HG02571 (cell line): ENCODE data around the gene CSNK1A1.
"Not testable (repeated sequence)": the region's sequence is repeated elsewhere in the genome, so short reads cannot be mapped to it uniquely, and the experiment has no call there.

ENCODE experiments used
- ATAC-seq: cut with Tn5 transposase; IDR thresholded peaks from one replicate; pipeline ENCODE4 v1.9.1; 2021; ENCODE audit warnings: mild to moderate bottlenecking, moderate library complexity; ENCODE audit not compliant: unreplicated experiment

Gene CSNK1A1

DNA sequence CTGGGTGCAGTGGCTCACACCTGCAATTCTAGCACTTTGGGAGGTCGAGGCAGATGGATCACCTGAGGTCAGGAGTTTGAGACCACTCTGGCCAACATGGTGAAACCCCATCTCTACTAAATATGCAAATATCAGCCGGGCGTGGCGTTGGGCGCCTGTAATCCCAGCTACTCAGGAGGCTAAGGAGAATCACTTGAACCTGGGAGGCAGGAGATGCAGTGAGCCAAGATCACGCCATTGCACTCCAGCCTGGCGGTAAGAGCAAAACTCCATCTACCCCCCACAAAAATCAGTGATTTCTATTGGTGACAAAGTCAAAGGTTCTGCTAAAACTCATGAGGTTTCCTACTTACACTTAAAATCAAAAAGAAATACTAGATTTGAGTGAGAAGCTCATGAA lies 18.8 kb downstream of the CSNK1A1 start:
- no peak for ATAC-seq

DNA sequence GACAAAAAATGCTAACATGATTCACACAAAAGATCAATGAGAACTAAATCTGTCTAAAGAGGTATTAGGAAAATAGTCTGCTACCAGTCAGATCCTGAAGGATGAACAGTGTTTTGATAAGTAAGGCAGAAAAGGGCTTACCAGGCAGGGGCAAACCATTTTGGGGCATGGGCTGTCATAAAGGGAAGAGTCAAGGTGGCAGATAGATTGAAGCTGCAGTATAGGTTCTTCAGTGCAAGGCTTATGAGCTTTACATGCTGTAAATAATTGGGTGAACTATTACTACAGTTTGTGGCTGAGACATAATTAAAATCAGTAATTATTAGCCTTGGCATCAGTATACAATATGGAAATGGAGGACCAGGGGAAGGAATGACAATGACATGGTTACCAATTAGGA lies 21.8 kb downstream of the CSNK1A1 start:
- ATAC-seq, result no peak

DNA sequence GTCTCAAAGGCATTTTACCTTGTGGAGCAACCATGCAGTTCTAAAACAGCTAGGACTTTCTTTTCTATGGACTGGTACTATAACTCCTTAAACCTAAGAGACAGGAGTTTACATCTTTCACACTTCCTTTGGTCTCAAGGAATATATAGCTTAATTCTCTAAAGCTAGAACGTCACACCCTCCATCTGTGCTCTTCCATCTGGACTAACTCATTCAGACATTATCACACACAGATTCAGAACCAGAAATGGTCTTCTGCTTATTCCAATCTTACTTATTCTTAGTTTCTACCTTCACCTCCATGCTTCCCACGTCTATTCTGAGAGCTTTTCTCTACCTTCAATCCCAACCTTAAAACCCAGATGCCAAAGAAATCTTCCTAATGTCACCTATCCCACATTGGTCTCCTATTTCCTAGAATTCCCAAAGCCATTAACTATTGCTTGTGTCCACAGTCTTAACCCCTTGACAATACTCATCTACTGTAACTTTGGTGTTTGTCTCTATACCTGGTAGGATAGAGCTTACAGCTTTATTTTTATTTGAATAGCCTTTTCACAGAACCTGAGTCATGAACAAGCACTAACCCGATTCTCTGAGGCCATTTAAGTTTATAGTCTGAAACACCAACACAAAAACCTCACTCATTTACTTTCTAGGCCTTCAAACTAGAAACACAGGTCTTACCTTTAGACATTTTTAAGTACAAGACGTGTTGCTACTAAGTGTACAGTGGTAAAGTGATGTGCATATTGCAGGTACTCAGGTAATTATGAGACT lies 22.8 kb downstream of the CSNK1A1 start:
- no peak for ATAC-seq

DNA sequence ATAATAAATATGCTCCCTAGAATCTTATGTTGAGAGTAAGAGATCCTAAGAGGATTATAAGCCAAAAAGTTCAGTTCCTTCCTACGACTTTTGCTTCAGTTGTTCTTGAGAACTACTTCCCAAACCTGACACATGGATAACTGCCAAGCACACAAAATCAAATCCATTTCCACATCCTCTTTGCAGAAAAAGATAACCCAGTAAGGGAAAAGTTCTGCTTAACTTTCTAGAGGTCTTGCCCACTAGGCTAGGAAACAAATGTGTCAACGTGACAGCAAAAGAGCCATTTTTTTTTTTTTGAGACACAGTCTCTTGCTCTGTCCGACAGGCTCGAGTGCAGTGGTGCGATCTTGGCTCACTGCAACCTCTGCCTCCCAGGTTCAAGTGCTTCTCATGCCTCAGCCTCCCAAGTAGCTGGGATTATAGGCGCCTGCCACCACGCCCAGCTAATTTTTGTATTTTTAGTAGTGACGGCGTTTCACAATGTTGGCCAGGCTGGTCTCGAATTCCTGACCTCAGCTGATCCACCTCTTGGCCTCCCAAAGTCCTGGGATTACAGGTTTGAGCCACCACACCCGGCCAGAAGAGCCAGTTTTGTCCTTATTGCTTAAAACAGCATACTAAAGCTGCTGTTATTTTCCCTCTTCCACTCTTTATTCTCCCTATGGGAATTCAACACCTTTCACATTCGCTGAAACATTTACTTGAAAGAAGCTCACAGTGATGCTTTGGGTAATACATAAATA lies 24.2 kb downstream of the CSNK1A1 start:
- no peak for ATAC-seq

DNA sequence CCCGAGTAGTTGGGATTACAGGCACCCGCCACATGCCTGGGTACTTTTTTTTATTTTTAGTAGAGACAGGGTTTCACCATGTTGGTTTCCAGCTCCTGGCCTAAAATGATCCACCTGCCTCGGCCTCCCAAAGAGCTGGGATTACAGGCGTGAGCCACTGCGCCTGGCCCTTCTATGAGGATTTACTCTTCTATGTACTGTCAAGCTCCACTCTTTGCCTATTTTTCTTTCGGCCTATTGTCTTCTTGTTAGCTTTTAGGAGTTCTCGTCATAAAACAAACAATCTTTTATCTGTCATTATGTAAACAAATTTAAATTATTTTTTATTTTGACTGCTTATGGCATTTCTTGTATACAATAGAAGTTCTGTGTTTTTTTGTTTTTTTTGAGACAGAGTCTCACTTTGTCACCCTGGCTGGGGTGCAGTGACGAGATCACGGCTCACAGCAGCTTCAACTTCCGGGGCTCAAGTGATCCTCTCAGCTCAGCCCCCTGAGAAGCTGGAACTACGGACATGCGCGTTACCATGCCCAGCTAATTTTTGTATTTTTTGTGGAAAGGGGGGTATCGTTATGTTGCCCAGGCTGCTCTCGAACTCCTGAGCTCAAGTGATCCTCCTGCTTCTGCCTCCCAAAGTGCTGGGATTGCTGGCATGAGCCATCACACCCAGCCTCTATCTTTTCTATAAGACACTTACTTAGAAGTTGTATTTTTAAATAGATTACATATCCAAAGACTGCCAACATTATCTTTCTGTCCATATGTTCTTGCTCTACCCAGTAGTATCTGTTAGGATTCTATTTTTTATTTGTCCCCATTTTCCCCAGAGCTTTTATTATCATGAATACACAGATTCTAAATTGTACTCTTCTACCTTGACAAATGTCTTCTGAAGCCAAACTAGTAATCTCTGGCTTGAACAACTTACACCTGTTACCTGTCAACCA lies 29.2 kb downstream of the CSNK1A1 start:
- no peak for ATAC-seq

DNA sequence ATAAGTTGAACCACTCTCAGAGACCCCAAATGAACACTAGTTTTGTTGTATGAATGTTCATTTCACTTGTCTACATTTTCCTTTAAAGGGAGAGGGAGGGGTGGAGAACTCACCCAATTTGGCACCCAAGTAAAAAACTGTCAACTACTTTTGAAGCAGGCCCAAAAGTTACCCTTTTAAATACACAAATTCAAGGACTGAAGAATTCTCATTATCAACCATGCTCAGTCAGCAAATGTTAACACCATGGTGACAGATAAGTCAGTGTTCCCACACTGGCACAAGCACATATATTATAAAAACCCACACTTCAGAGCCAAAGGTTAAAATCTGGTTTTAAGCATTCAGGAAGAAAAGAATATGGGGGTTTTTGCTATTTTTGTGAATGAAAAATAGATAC lies 31.6 kb downstream of the CSNK1A1 start:
- no peak for ATAC-seq

DNA sequence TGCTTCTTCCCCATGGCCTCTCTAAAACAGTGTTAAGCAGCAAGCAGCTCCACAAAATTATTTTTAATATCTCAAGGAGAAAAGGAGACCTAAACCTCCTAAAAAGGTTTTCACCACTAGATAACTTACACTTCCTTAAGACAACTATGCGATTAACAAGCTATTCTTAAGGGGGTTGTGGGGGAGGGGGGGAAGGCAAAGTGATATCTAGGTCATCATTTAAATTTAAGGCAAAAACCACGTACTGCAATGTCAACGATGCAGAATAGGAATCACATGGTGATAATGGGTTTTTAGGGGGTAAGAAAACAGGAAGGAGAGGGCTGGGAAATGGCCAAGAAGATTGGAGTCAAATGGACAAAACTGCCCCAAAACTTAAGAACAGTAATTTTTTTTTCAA lies 32.6 kb downstream of the CSNK1A1 start:
- ATAC-seq, result no peak

DNA sequence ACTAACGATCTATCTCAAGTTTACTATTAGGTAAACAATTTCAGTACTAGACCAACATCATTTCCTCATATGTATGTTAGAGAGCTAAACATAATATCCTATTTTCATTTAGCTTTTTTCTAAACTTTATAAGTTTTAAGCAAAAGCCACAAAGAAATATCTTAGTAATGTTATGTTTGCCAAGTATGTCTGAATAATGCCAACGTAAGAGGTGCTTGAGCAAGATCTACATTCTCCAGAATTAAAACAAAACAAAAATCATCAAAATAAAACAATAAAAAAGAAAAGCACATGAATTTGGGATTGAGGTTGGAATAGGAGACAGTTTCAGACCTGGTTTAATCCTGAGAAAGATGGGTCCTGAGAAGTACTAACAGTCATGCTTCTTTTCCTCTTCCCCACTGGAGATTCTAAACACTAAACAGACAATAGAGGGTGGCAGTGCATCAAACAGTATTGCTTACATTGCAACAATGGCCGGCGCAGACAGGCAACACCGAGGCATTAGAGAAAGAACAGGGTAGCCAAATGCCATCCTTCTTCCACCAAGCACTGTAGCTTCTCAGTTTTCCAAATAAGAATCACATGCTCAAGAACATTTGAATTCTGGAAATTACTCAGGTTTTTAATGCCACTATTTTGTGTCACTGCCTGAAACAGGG lies 33.6 kb downstream of the CSNK1A1 start:
- no peak for ATAC-seq

DNA sequence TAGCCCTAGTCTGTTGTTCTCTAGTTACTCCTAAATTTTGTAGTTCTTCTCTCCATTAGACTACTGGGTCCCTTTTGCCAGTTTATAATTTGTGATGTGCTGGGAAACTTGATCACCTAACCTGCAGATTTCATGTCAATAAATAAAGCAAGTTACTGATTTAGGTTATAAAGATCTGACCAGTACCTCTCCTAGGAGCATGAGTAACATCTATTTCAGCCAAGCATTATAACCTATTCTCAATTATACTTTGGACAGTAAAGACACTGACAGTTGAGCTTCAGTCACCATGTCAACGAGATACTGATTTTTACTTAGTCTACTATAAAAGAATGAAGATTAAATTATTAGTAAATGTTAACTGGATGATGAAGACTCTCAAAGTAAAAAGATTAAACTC lies 36.7 kb downstream of the CSNK1A1 start:
- ATAC-seq, result no peak

DNA sequence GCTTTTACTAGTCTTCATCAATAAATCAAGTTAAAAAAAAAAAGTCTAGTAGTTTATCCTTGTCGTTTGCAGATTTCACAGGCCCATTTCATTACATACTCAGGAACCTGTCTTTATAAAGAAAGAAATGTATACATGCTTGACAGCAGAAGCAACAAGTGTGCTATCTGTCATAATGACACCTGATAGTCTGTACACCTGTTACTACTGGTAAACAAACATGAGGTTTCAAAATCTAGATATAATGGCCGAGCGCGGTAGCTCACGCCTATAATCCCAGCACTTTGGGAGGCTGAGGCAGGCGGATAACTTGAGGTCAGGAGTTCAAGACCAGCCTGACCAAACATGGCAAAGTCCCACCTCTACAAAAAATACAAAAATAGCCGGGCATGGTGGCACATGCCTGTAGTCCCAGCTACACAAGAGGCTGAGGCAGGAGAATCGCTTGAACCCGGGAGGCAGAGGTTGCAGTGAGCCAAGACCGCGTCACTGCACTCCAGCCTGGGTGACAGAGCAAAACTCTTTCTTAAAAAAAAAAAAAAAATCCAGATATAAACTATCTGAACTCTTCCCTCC lies 37.8 kb downstream of the CSNK1A1 start:
- ATAC-seq, result not testable (repeated sequence)

DNA sequence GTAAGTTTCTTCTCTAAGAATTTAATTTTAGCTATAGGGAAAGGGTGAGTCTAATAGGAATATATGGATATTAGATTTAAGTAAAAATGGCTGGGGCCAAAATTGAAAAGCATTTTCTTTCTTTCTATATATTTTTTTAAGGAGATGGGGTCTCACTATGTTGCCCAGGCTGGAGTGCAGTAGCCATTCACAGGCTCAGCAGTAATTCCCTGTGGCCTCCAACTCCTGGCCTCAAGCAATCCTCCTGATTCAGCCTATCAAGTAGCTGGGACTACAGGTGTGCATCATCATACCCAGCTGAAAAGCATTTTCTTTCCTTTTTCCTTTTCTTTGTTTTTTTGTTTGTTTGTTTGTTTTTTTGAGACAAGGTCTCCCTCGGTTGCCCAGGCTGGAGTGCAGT lies 41.1 kb downstream of the CSNK1A1 start:
- no peak for ATAC-seq

DNA sequence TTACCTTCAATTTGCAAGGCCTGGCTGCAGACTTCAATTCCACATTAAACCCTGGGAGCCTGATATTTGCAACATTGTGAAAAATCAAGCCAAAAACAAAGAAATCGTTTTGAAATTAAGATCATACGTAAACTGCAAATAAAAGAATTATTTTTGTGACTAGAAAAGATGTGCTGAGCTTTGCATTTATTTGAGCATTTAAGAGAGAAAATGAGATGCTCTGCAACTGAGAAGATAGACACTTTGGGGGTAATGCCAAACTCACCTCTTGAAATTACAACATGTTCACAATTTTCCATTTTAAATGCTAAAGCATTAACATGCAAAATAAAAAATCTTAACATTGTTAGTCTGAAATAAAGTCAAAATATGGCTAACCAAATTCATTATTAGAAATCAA lies 46.6 kb downstream of the CSNK1A1 start:
- ATAC-seq, result no peak

DNA sequence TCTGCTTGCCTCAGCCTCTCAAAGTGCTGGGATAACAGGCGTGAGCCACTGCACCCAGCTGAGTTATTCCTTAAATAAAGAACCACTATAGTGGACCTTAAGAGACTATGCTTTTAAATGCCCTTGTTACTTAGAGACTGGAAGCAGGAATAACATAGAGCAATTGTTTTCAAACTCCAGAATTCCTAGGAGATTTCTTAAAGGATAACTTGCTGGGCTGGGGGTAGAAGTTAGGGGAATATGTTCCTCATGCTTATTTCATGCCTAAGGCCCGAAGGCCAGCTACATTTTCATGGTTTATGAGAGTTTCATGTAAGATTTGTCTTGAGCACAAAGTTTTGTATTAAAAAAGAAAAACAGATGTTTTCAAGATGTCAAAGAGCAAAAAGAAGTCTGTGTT lies 48.2 kb downstream of the CSNK1A1 start:
- ATAC-seq, result no peak

DNA sequence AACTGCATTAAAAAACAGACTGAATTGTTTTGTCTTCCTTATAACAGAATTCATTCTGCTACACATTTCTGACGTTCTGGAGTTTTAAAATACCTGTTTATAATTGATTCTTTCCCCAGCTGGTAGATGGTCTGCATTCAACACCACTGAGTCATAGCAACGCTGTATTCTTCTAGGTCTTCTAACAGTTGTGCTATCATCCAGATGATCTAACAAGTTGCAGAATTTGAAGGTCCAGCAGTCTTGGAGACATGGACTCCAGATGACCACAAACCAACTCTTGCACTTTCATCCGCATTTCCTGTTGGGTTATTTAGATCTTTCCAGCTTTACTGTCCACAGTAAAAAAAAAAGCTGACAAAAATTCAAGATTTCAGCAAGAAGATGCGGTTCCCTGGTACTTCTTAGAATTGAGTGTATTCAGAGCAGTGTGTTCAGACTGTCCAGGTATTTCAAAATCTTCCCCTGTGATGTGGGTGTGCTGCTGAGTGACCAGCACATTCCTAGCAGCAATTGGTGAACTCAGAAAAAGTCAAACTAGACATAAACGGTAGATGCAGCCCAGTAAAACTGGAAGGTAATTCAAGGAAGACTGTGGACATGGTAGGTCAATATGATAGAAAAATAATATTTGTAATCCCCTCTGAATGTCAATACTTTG lies 50.2 kb downstream of the CSNK1A1 start:
- ATAC-seq, result no peak

DNA sequence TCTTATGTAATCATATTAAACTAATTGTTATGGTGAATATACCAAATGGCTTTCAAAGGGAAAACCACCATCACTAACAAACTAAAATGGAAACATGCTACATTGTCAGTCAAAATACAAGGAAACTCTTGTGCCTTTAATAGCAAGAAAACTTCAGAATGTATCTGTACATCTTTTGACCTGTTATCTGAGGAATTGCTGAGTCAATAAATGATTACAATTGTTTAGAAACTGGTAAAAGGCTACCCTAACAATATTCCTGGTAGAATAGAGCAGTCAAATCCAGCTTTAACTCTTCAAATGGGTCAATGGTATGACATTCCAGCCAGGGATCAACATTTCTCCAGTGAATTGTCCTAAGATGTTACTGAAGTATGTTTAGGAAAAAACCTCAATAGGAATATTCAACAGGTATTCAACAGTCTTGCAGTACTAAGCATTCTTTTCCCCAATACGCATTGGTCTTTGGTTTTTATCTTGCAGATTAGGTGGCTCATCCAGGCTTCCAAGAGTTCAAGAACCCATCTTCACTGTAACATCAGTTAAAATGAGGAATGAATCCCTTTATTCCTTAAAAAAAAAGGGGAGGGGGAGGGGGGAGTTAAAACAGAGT lies 52.4 kb downstream of the CSNK1A1 start:
- no peak for ATAC-seq

DNA sequence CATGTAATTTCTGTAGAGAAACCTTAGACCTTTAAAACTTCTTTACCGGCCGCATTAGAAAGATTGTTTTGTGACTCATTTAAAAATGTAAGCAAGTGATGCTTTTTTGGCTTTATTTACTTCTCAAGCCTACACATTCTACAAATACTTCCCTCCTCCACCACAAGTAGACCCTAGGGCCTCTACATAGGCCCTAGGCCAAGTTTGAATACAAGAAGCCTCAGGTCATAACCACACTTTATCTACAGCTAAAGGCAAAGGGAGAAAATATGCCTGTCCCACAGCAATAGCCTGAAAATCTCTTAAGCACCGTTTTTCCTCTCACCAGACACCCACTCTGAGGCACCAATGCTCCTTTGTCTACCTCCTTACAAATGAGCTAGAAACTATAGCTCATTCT lies 53.9 kb downstream of the CSNK1A1 start:
- no peak for ATAC-seq

DNA sequence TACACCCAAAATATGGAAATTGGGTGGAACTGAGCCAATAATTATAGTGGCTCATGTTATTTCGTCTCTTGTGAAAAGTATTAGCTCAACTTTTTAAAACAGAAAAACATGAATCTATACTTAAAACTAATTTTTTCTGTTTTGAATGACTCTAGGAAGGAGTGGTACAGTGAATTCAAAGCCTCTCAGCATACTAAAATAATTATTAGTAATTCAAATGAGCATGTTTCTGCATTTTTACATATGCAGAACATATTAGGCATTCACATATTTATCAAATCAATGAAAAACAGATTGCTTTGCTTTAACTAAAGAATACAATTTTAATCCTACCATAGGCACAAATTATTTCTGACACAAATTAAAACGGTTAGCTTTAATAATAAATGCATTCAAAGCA lies 54.3 kb downstream of the CSNK1A1 start:
- no peak for ATAC-seq

DNA sequence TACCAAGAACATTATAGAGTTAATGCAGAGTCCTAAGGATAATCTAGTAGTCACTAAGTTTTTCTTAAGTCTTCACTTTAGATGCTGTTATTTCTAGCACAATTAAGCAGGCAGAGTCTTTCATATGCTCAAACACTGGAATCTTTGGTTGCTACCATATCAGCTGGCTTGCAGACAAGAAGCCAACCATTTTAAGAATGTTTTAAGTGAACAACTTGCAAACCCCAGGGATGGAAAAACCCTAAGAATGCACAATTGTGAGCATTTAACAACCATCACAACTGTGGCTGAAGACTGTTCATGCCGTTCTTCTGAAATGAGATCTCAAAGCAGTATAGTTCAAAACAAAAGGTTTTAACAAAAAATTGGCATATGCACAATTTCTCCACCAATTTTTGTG lies 55.1 kb downstream of the CSNK1A1 start:
- ATAC-seq, result no peak

DNA sequence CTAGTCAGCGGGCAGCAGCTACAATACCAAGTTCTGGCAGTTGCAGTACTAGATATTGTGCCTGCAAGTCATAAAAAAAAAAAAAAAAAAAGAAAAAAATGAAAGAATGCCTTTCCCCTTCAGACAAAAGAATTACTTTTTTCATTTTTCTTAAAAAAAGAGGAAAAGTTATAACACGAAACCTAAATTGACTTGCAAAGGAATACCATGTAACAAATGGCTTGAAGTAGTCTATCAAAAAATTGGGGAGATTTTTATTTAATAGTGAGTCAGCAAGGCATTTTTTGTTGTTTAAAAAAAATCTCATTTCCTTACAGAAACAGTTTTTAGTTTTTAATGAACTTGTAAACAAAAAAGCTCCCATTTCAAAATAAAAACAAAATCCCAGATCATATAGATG lies 55.6 kb downstream of the CSNK1A1 start:
- ATAC-seq, result no peak

DNA sequence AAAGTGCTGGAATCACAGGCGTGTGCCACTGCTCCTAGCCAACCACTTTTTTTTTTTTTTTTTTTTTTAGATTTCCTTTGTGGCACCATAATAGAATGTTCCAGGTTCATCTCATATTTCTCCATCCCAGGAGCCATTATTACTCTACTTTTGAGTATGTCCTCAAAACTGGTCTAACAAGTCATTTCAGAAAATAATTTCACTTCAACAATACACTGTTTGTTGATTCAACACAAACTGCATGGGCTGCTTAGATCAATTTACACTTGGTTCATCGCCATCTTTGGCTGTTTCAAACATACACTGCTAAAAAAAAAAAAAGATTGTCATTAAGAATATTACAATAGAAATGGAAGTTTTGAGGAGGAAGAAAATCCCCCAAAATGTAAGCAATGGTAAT lies 57.9 kb downstream of the CSNK1A1 start:
- no peak for ATAC-seq
